DND-41 (cell line): ENCODE data around the gene TMEM184B.

ENCODE experiments used
- ATAC-seq: fragments of 200-7000 bp; cut with Tn5 transposase; 3 replicates; pipeline ENCODE4 v1.9.1; 2021; ENCODE audit warnings: low read depth; ENCODE audit not compliant: insufficient read depth
- DNase-seq: peaks from one replicate; pipeline ENCODE4 v3.0.0-alpha.2; 2020
- H2AFZ ChIP-seq: 2 replicates; pipeline ENCODE4 v1.6.0; 2012; ENCODE audit warnings: low read depth, low read length
- H3K27ac ChIP-seq: 2 replicates; pipeline ENCODE4 v1.5.1; 2012; ENCODE audit warnings: low read length, inconsistent platforms
- H3K27me3 ChIP-seq: fragments of 200-600 bp; sonication (generic); 2 replicates; pipeline ENCODE4 v1.6.0; 2012; ENCODE audit warnings: low read length, mild to moderate bottlenecking, inconsistent platforms; ENCODE audit not compliant: insufficient read depth, poor library complexity
- H3K36me3 ChIP-seq: 2 replicates; pipeline ENCODE4 v1.5.1; 2012; ENCODE audit warnings: low read length, inconsistent platforms; ENCODE audit not compliant: insufficient read depth
- H3K4me1 ChIP-seq: 2 replicates; pipeline ENCODE4 v1.5.1; 2012; ENCODE audit warnings: mild to moderate bottlenecking, low read length; ENCODE audit not compliant: insufficient read depth
- H3K4me2 ChIP-seq: 2 replicates; pipeline ENCODE4 v1.6.0; 2012; ENCODE audit warnings: mild to moderate bottlenecking, moderate library complexity, low read length, inconsistent platforms; ENCODE audit not compliant: insufficient read depth
- H3K4me3 ChIP-seq, 2 experiments: fragments of 200-600 bp in 1 of 2; shearing (Covaris generic) in 1 of 2; 2 replicates each; pipeline ENCODE4 v1.5.1; 2012 to 2016; ENCODE audit warnings: inconsistent platforms in 2 of 2, low read length in 2 of 2, mild to moderate bottlenecking in 2 of 2, low read depth in 1 of 2, moderate library complexity in 1 of 2
- H3K79me2 ChIP-seq: 2 replicates; pipeline ENCODE4 v1.6.0; 2012; ENCODE audit warnings: low read length, inconsistent platforms; ENCODE audit not compliant: insufficient read depth
- H3K9ac ChIP-seq: 2 replicates; pipeline ENCODE4 v1.6.0; 2012; ENCODE audit warnings: low read depth, mild to moderate bottlenecking, inconsistent platforms, low read length, moderate library complexity
- H3K9me3 ChIP-seq: 2 replicates; pipeline ENCODE4 v1.5.1; 2012; ENCODE audit warnings: low read length, moderate library complexity, mild to moderate bottlenecking, inconsistent platforms; ENCODE audit not compliant: insufficient read depth, severe bottlenecking
- H4K20me1 ChIP-seq: 2 replicates; pipeline ENCODE4 v1.6.0; 2012; ENCODE audit warnings: low read length; ENCODE audit not compliant: insufficient read depth
- EZH2 ChIP-seq: IDR thresholded peaks from 3 replicates; pipeline ENCODE4 v1.6.1; 2012; ENCODE audit warnings: borderline replicate concordance, low read depth, mild to moderate bottlenecking, moderate library complexity, low read length, inconsistent platforms; ENCODE audit not compliant: severe bottlenecking
- TF ChIP-seq, protein P1 (sequence below): IDR thresholded peaks from 2 replicates; pipeline ENCODE4 v1.5.1; 2012; ENCODE audit warnings: borderline replicate concordance, low read length, moderate library complexity, mild to moderate bottlenecking; ENCODE audit not compliant: poor library complexity, severe bottlenecking; ENCODE audit errors: extremely low read depth

The TMEM184B gene

DNA sequence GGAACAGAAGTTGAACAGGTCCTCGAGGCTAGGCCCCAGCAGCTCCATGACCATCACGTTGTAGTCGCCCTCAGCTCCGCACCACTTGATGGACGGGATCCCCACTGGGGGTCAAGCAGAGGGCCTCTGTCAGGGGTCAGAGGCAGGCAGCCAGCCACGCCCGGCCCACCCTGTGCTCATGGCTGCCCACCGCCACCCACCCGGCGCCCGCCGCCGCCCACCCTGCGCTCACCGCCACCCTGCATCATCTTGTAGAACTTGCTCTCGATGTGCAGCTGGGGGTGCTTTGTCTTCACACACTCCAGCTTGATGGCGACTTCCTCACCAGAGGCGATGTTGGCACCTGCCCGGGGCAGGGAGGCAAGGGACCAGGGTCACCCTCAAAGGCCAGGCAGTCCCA lies 30.1 kb upstream of the TMEM184B start:
- Histone ChIP-seq H3K4me1 (no peaks in the 10 kb centered on the region), H3K4me3 (no peak overlapping the region), H3K27ac (no peak overlapping the region), H3K9me3 (no peaks in the 10 kb centered on the region), H3K36me3 (peaks cover 90% of the 10 kb centered on the region), H2AFZ (no peak overlapping the region), H3K4me2 (no peak overlapping the region), H3K27me3 (no peaks in the 10 kb centered on the region), H3K79me2 (peaks cover 49% of the 10 kb centered on the region), H3K9ac (no peak overlapping the region), H4K20me1 (peaks cover 67% of the 10 kb centered on the region)
- ATAC-seq (no peak), DNase-seq (no peak)
- TF ChIP-seq EZH2: no peak
- TF ChIP-seq, protein P1, sequence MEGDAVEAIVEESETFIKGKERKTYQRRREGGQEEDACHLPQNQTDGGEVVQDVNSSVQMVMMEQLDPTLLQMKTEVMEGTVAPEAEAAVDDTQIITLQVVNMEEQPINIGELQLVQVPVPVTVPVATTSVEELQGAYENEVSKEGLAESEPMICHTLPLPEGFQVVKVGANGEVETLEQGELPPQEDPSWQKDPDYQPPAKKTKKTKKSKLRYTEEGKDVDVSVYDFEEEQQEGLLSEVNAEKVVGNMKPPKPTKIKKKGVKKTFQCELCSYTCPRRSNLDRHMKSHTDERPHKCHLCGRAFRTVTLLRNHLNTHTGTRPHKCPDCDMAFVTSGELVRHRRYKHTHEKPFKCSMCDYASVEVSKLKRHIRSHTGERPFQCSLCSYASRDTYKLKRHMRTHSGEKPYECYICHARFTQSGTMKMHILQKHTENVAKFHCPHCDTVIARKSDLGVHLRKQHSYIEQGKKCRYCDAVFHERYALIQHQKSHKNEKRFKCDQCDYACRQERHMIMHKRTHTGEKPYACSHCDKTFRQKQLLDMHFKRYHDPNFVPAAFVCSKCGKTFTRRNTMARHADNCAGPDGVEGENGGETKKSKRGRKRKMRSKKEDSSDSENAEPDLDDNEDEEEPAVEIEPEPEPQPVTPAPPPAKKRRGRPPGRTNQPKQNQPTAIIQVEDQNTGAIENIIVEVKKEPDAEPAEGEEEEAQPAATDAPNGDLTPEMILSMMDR: no peak

DNA sequence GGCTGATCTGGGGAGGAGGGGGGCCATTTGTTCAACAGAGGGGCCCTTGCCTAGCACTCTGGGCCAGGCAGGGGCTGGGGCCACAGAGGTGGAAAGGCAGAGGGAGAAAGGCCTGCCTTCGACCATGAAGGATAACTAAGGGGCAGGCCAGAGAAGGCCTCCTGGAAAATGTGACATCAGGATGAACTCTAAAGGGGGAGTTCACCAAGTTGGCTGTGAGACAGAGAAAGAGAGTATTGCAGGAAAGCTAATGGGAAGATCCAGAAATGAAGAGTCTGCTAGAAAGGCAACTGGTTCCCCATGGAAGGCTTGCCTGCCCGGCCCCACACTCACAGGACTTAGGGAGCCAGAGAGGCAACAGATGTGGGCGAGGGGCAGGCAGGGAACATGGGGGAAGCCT lies 28.1 kb upstream of the TMEM184B start:
- no peak for DNase-seq
- TF ChIP-seq, protein P1: no peak
- no peak for TF ChIP-seq EZH2
- H3K9ac ChIP-seq: no peak overlapping the region
- no peak overlapping the region for H3K27ac ChIP-seq
- peaks cover 98% of the 10 kb centered on the region for H3K36me3 ChIP-seq
- ATAC-seq: no peak
- H3K9me3 ChIP-seq: no peaks in the 10 kb centered on the region
- H2AFZ ChIP-seq: no peak overlapping the region
- no peak overlapping the region for H3K4me3 ChIP-seq
- no peaks in the 10 kb centered on the region for H3K4me1 ChIP-seq
- H3K79me2 ChIP-seq: peaks cover 32% of the 10 kb centered on the region
- H4K20me1 ChIP-seq: peaks cover 74% of the 10 kb centered on the region
- no peak overlapping the region for H3K4me2 ChIP-seq
- H3K27me3 ChIP-seq: no peaks in the 10 kb centered on the region

DNA sequence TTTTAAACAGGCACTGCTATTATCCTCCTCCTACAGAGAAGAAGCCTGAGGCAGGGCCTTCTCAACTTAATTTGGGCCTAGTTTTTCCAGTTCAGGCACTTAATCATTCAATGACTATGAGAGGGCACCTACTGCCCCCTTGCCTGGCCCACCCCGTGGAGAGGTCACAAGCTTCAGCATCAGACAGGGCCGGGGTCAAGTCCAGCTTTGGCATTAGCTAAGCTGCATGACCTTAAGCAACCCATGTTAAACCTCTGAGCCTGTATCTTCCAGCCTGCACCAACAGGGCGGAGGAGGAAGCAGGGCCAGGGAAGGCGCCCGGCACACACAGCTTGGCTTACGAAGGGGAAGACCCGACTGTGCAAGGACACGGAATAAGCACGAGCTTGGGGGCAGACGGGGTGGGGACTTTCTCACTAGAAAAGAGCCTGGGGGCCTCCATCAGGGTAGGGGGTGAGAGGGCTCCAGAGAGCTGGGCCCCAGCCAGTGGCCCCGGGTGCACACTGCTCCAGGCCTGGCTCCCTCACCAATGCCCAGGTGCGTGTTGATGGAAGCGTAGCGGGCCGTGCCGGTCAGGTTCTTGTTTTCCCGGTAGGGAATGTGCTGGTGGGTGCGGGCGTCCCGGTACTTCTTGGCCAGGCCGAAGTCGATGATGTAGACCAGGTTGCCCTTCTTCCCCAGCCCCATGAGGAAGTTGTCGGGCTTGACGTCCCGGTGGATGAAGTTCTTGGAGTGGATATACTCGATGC lies 27.6 kb upstream of the TMEM184B start:
- Histone ChIP-seq H3K4me1 (no peaks in the 10 kb centered on the region), H3K79me2 (peaks cover 26% of the 10 kb centered on the region), H2AFZ (no peak overlapping the region), H3K9me3 (no peaks in the 10 kb centered on the region), H3K4me2 (no peak overlapping the region), H3K27me3 (no peaks in the 10 kb centered on the region), H3K27ac (no peak overlapping the region), H3K36me3 (peaks cover 98% of the 10 kb centered on the region), H3K9ac (no peak overlapping the region), H3K4me3 (no peak overlapping the region), H4K20me1 (peaks cover 74% of the 10 kb centered on the region)
- no peak for DNase-seq
- no peak for ATAC-seq
- TF ChIP-seq, protein P1: no peak
- no peak for TF ChIP-seq EZH2
